T-helper 9 cell (primary cell): ENCODE data around the gene RPP21.
A peak's percentile ranks its signal among the peaks of the same experiment; 100 is the strongest.

Experiments used
- DNase-seq: peaks from one replicate; pipeline ENCODE4 v3.0.0-alpha.2; 2020
- total RNA-seq, 2 donors: gene quantifications; one replicate each; lab custom pipeline; 2026; lab: John Stamatoyannopoulos, UW

RPP21 gene
- 4.3 to 6.8 reads per million in 2 donors for total RNA-seq

DNA sequence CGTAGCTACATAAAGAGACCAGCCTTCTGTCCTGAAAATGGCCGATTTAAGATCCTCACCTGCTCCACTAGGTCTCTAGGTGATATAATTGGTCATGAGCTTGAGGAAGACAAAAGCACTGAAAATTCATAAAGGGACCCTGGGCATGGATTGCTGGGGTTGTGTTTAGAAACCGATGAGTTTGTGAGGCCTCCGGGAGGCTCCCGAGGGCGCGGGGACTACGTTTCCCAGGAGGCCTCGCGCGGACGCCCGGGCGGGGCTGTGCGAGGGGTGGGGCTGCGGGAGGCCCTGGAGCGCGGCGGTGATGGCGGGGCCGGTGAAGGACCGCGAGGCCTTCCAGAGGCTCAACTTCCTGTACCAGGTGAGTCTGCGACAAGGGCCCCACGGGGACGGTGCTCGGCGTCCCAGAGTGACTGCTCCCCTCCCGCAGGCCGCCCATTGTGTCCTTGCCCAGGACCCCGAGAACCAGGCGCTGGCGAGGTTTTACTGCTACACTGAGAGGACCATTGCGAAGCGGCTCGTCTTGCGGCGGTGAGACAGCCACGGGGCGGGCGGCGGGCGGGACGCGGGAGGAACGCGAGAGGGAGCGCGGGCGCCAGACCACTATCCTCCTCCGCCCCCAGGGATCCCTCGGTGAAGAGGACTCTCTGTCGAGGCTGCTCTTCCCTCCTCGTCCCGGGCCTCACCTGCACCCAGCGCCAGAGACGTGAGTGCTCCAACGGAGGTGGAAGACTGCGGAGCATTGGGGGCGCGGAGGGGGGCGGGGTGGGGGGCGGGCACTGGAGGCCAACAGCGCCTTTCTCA, at the start of gene RPP21:
Gene RPP21 (plus strand): TSS at position 289 of the 804 bp plus-strand sequence. CDS start 16 bp downstream, at position 305.
- peak; percentile 79 for DNase-seq

DNA sequence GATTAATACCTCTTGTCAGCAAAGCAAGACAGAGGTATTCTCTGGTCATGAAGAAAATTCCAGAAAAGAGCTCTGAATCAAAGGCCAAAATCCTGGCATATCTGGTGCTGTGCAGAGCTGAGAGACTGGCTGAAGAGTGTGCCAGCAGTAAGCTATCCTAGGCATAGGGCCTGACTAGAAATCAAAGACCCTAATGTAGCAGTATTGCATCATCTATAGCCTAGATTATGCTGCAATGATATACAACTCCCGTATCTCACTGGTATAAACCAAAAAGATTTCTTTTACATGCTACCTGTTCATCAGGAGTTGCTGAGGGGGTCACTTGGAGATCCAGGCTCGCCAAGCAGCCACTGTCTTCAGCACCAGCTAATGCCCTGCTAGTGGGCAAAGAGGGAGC, 49.1 kb upstream of the RPP21 start:
- DNase-seq = no peak

DNA sequence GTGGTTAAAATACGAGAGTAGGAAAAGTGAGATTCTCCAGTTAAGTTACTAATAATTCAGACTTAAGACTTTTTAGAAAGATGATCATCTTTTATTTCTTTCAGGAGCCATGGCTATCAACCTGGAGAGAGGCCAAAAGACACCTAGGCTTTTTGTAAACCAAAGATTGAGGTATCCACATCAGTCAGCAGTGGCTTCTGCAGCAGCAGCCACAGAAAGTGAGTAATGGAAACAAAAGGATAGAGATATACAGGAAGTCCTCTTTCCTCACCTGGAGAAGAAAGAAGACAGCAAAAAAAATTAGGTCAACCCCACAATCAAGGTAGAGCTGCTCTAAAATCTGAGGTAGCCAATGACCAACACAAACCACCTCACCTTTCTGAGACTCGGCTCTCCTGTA, 41.0 kb upstream of the RPP21 start:
- DNase-seq = no peak

DNA sequence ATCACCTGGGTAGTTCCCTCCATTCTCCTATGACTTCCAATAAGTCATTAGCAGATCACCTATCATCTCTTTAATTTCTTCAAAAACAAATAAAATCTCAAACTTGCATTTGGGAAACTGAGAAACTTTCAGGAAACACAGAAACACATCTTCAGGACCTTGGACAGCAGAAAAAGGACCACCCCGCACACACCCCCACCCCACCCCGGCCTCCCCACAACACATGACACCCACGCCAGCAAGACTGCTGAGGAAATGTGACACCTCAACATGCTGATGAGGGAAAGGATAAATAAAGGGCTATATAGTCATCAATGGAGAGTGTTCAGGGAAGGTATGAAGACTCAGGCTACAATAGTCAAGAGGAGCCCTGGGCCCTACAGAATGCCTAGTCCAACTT, 33.9 kb upstream of the RPP21 start:
- no peak for DNase-seq

DNA sequence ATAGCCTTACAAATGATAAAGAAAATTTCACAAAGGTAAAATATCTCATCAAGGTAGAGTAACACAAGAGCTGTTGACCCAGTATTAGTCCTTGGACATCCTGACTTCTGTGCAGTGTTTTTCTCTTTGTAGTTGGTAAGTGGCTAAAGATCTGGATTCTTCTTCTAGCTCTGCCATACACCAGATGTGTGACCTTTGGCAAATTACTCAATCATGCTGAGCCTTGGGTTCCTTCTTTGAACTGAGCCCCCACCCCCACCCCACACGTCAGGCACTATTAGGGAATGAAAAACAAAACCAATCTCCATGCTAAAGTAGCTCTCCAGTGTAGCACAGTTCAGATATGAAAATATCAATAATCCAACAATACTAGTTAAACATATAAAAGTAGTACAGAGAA, 33.3 kb upstream of the RPP21 start:
- no peak for DNase-seq

DNA sequence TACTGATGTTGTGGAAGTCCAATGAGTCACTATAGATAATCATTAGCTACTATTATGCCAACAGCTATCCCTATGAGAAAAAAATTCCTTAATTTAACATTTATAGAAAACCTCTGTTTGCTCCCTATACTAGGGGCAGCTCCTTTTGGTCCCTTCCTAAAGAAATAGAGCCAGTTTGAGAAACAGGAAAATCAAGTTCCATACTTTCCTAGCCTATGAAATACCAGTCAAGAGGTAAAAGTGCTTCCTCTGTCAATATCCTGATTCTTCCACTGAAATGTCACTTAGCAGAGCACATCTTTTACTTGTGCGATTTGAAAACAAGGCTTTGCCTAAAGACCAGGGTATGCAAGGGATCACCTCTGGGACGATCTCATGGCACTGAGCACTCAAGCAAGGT, 32.7 kb upstream of the RPP21 start:
- DNase-seq = no peak

DNA sequence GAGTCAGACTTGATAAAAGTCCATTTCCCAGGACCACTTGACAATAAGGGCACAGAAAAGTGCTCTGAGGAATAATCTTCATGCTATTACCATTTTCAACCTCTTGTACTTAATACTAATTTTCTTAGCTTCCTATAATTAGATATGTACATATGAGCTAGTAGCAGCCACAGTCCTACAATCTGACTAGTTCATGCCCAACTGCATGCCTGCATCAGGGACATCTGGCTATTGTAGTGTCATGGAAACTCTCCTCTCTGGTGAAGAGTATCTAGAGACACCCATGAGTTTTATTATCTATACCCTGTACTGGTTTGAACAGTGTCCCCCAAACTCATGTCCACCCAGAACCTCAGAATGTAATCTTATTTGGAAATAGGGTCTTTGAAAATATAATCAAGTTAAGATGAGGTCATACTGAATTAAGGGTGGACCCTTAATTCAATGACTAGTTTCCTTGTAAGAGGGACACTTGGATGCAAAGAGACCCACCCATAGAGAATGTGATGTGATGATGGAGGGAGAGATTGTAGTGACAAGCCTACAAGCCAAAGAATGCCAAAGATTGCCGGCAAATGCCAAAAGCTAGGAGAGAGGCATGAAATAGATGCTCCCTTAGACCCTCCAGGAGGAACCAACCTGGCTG, 32.2 kb upstream of the RPP21 start:
- no peak for DNase-seq

DNA sequence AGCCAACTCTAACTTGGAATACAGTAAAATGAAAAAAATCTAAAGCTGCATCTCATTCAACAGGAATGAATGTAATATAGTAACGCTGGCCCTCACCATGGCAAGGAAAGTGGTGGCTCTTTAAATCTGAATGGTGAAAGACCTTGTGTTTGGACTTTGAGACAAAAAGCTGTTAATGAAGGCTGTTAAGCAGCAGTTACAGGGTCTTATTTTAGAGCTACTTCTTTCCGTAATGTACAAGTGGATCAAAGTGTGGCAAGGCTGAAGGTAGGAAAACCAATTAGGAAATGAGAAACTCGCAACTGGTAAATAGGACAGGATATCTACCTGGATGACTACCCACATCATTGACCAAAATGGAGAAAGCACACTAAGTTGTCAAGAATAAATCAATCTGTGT, 29.8 kb upstream of the RPP21 start:
- no peak for DNase-seq

DNA sequence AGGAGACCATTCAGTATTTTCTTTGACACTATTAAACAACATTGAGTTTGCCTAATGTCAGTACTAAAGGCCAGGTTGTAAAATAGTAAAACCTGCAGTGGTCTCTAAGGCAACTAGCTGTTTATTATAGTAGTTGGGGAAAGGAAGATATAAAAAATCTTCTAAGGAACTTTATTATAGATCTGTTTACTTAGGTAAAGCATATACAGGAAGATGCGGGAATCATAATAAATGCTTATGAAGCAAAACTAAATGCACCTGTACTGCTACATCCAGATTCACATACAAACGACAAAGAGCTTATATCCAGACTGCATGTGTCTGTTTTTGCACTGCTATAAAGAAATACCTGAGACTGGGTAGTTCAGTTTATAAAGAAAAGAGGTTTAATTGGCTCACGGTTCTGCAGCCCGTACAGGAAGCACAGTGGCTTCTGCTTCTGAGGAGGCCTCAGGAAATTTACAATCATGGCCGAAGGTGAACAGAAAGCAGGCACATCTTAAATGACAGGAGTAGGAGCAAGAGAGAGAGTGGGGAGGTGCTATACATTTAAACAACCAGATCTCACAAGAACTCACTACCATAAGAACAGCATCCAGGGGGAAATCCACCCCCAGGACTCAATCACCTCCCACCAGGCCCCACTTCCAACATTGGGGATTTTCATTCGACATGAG, 26.9 kb upstream of the RPP21 start:
- no peak for DNase-seq

DNA sequence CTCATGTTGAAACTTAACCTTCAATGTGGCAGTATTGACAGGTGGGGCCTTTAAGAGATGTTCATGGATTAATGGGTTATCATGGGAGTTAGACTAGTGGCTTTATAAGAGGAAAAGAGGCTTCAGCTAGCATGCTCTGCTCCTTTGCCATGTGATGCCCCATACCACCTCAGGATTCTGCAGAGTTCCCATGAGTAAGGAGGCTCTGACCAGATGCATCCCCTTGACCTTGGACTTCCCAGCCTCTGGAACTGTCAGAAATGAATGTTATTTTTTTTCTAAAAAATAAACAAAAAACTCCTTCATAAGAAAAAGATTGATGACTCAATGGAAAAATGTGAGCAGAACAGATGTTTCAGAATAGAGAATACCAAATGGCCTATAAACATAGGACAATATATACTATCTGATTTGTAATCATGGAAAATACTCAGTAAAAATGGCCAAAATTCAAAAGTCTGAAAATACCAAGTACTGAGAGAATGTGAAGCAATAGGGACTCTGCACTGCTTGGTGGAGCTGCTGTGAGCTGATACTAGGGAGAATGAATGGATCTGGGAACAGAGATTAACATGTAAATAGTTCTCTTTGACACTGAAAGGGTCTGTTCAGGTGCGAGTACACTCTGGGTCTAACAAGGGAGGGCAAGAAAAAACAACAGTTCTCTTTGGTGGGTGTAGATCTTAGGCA, 25.7 kb upstream of the RPP21 start:
- DNase-seq = no peak

DNA sequence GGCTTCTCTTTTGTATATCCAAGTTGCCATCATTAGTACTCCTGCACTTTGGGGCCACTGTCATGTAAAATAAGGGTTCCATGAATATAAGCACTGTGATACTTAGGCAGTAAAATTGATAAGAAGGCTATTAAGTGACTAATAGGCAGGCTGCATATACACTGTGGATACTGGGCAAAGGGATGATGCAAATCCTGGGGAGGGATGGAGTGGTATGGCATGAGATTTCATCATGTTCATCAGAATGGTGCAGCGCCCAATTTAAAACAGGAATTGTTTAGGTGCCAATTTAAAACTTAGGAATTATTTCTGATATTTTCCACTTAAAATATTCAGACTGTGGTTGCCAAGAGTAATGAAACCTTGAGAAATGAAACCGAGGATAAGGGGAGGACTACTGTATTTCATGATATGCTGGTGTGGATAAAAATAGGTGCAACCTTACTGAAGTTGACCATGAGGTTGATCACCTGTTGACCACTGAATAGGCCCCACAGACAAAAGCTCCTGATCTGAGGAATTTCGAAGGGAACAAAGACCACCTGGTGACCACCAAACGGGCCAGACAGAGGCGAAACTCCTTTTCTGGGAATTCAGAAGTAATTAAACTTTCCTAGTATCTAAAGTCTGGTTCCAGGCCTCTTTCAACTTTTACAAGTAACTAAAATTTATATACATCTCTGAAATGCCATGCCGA, 23.1 kb upstream of the RPP21 start:
- no peak for DNase-seq

DNA sequence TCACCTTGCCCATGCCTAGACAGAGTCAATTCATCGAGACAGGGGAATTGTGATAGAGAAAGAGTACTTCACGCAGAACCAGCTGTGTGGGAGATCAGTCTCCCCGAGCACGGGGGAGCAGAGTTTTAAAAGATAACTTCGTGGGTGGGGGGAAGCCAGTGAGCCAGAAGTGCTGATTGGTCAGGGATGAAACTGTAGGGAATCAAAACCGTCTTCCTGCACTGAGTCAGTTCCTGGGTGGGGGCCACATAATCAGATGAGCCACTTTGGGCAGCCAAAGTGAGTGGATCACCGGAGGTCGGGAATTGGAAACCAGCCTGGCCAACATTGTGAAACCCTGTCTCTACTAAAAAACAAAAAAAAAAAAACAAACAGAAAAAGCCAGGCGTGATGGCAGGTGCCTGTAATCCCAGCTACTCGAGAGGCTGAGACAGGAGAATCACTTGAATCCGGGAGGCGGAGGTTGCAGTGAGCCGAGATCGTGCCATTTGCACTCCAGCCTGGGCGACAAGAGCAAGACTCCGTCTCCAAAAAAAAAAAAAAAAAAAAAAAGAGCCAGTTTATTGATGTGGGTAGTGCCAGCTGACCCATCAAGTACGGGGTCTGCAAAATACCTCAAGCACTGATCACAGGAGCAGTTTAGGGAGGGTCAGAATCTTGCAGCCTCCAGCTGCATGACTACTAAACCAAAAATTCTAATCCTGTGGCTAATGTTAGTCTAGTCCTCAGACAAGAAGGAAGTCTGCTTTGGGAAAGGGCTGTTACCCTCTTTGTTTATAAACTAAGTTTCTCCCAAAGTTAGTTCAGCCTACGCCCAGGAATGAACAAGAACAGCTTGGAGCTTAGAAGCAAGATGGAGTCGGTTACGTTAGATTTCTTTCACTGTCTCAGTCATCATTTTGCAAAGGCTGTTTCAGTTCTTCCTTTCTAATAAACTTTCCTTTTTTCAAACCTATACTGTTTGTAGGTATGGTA, 22.1 kb upstream of the RPP21 start:
- no peak for DNase-seq

DNA sequence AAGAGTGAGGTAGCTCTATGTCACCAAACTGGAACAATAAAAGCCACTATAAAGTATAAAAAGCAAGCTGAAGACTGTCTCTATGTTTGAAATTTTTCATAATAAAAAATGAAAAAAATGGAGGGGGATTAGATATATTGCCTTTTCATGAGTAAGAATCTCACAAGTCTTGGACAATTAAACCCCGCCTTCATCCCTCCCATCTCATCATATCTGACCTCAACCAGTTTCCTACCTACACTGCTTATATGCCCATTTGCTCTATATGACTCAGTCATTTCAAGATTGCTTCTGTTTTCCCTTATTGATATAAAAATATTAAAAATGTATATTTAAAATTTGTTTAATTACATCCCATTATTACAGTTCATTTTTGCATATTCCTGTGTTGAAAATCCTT, 21.1 kb upstream of the RPP21 start:
- DNase-seq = no peak

DNA sequence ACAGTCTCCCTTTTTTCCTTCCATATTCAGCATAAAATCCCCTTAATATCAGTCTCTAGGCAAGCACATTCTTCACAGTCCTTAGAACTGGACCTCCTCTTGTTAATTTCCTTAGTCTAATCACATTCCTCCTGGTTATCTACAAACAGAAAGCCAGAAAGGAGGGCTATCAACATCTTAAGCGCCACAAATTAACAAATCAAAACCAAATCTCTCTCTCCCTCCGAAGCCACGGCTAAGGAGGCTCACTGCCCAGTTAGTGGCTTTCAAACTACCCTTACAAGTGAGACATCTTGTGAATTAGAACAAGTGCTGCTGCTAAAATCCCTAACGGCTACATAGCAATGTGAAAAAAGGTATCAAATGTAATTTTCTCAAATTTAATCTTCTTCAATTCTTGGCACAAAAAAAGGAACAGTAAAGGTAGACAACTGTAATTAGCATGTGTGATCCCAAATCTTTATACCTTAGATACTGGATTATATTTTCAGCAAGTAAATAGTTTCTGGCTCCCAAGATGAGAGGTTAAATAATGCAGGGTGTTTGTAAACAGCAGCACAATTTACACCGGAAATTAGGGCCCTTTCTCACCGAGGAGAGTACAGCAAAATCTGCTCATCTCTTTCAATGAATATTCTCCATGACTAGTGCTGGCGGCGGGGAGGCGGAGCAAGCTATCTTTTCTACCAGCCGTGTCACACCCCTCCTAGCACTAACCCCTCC, 19.6 kb upstream of the RPP21 start:
- DNase-seq = no peak

DNA sequence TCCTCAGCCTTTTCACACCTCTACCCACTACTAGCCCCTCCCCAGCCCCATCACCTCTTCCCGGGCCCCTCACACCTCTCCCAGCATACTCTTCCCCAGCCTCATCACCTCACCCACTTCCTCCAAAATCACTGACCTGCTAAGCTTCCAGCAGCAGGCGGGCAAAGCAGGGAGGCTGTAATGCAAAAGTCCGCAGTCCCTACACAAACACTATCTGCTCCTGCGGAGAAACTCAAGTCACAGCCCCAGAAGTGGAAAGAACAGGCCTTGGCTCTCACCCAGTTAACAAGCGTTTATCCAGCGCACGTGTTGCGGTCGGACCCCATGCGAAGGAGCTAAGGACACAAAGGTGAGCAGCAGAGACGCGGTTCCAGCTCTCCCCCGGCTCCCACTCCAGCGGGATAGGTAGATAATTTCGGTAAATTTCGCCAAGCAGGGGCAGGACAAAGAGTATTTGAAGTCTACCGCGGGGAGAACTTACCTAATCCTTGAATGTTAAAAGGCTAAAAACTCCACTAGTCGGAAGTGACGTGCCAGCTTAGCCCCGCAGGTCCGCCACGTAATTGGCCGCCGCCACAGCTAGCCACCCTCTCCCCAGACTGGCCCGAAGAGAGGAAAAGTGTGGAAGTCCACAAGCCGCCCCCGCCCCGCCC, 19.0 kb upstream of the RPP21 start:
- peak; percentile 74 for DNase-seq

DNA sequence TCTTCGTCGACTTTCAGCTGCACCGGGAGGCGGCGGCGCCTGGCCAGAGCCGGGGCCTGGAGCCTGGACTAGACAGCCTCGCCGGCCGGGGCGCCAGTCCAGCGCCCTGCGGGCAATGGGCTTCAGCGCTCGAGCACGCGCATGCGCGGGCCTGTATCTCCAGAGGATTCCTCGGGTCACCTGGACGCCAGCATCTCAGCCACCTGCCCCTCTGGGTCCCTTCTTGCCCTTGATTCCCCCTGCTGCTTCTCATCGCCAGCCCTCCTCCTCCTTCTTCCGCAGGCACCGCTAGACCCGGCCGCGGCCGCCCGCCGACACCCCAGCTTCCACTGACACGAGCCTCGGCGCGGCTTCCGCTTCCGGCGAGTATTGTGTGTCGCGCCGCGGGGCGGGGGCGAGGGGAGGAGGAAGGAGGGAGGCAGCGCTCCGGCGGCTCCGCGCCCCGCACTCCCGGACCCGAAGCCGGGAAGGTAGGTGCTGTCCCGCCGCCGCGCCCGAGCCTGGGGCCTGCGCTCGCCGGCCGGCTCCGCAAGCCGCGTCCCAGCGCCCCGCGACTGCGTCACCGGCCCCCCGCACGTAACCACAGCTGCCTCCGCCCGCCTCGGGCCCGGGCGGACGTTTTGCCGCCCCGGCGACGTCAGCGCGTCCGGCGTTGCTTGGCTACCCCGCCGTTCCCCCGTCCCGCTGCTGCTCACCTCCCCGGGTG, 18.3 kb upstream of the RPP21 start, which contains the start of gene TRIM39:
Gene TRIM39 (plus strand): TSS at position 402 of the 706 bp plus-strand sequence. CDS start 2,391 bp downstream, outside the sequence.
- peak; percentile 87 for DNase-seq

DNA sequence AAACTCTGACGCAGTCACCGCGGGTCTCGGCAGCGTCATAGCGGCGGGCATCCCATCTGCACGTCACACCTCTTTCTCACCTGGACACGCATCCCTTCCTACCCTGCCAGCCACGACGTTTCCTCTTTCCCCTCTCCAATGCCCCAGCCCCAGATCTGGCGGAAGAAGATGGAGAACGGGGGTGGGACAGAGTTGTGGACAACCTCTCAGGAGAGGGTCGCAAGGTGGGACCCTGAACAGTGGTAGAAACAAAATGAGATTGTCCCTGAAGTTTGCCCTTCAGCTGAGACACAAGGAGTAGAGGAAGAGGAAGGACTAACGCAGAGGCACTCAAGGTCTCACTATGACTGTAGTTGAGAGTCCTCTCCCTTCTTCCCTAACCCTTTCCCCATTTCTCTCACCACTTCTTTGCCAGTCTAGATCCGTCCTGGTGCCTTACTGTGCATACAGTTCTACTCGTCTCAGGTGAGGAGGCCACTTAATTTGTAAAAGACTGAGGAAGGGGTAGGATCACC, 17.7 kb upstream of the RPP21 start:
- no peak for DNase-seq

DNA sequence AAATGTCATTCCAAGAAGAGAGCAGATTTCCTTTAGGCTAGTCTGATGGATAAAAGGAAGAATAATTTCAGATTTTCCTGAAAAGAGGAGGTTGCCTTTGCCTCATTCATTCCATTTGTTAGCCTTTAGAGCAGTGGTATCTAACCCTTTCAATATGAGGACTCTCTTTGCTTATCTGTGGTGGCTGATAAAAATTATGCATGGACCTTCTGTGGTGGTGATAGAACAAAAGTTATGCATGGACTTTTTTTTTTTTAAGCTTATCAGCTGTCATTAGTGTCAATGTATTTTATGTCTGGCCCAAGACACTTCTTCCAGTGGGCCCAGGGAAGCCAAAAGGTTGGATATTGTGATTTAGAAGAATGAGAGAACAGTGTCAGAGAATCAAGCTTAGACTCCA, 16.6 kb upstream of the RPP21 start:
- DNase-seq = no peak

DNA sequence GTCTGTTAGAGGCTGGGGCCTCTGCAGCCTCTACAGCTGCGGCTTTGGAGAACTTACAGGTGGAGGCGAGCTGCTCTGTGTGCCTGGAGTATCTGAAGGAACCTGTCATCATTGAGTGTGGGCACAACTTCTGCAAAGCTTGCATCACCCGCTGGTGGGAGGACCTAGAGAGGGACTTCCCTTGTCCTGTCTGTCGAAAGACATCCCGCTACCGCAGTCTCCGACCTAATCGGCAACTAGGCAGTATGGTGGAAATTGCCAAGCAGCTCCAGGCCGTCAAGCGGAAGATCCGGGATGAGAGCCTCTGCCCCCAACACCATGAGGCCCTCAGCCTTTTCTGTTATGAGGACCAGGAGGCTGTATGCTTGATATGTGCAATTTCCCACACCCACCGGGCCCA, 15.6 kb upstream of the RPP21 start:
- DNase-seq = no peak
